ENCODE measurements around the gene FAM234B. TPM values are rescaled to one million over a fixed set of nuclear protein-coding genes. Genes with fewer than 3 reads are reported as not detected.
"Not testable (repeated sequence)": the region's sequence is repeated elsewhere in the genome, so short reads cannot be mapped to it uniquely, and the experiment has no call there.

The FAM234B gene
- total RNA-seq, 2 experiments from 2014 or later, result 10.0 to 10.7 TPM

GRCh38 chr12:13044906-13045299 lies 722 bp downstream of the FAM234B start:
- peaks cover 17% of the 10 kb centered on the region for H3K4me1 Mint-ChIP-seq (ENCODE audit: low read depth)
- POLR2A ChIA-PET, result interaction anchor here (0.6 kb wide), 1 partner anchor 208 kb away, joined by 3 read pairs; no protein-coding TSS in a partner anchor
- CTCF ChIA-PET, result interaction anchor here (0.9 to 5.5 kb wide), 5 partner anchors 10 to 167 kb away, joined by 3 to 40 read pairs (median 12); no protein-coding TSS in a partner anchor
- DNase-seq (no peak), ATAC-seq (no peak)
- H3K4me3 Mint-ChIP-seq, result peak overlapping the region; percentile 77
- H3K27me3 Mint-ChIP-seq, result no peaks in the 10 kb centered on the region
- H3K36me3 Mint-ChIP-seq (ENCODE audit: low read depth), result no peaks in the 10 kb centered on the region
- no peak for TF ChIP-seq CTCF (IDR thresholded peaks at IDR 0.05)
- intact Hi-C loops (cut with micrococcal nuclease), result no loop called here
- peak overlapping the region; percentile 23 for H3K27ac Mint-ChIP-seq
- no peaks in the 10 kb centered on the region for H3K9me3 Mint-ChIP-seq

DNA sequence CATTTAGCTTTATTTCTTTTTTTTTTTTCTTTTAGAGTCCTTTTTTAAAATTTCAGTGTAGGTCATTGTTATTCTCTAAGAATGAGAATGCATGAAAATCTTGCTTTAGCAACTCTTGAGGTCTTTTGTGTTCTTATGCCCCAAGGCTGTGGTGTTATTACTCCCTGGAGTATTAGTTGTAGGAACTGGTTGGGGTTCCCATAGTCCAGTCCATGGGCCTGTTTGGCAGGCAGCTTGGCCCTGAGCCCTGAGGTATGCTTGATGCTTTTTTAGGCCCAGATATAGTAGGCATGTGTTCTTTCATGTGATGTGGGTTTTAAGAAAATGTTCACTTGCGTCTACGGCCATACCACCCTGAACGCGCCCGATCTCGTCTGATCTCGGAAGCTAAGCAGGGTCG lies 1.6 kb downstream of the FAM234B start:
- intact Hi-C loops (cut with micrococcal nuclease), result no loop called here
- CTCF ChIA-PET, result interaction anchor here (2.2 to 5.5 kb wide), 3 partner anchors 11 to 166 kb away, joined by 10 to 40 read pairs (median 12); no protein-coding TSS in a partner anchor
- H3K36me3 Mint-ChIP-seq (ENCODE audit: low read depth), result no peaks in the 10 kb centered on the region
- no peak for TF ChIP-seq CTCF (IDR thresholded peaks at IDR 0.05)
- H3K4me3 Mint-ChIP-seq, result peak overlapping the region; percentile 77
- H3K27me3 Mint-ChIP-seq, result no peaks in the 10 kb centered on the region
- H3K9me3 Mint-ChIP-seq, result no peaks in the 10 kb centered on the region
- no peak for ATAC-seq
- H3K27ac Mint-ChIP-seq, result no peak overlapping the region
- peaks cover 17% of the 10 kb centered on the region for H3K4me1 Mint-ChIP-seq (ENCODE audit: low read depth)
- DNase-seq, result no peak
- POLR2A ChIA-PET, result interaction anchor here (1.1 kb wide), 1 partner anchor 121 kb away, joined by 3 read pairs; no protein-coding TSS in a partner anchor

GRCh38 chr12:13046964-13047363 lies 2.8 kb downstream of the FAM234B start:
- Mint-ChIP-seq H3K27me3 (no peaks in the 10 kb centered on the region), H3K4me1 (ENCODE audit: low read depth) (peaks cover 18% of the 10 kb centered on the region), H3K36me3 (ENCODE audit: low read depth) (no peaks in the 10 kb centered on the region), H3K4me3 (no peak overlapping the region), H3K27ac (no peak overlapping the region), H3K9me3 (no peaks in the 10 kb centered on the region)
- ATAC-seq (peak; percentile 35), DNase-seq (no peak)
- TF ChIP-seq CTCF (IDR thresholded peaks at IDR 0.05), result no peak
- ChIA-PET POLR2A (interaction anchor here (1.1 kb wide), 1 partner anchor 122 kb away, joined by 3 read pairs; no protein-coding TSS in a partner anchor), CTCF (interaction anchor here (0.6 to 5.5 kb wide), 4 partner anchors 50 to 258 kb away, joined by 3 to 40 read pairs (median 8); no protein-coding TSS in a partner anchor)
- intact Hi-C loops (cut with micrococcal nuclease), result no loop called here

- ATAC-seq (no peak), DNase-seq (no peak)
- Mint-ChIP-seq H3K27ac (no peak overlapping the region), H3K9me3 (peaks cover 7% of the 10 kb centered on the region), H3K27me3 (no peaks in the 10 kb centered on the region), H3K4me3 (no peak overlapping the region), H3K4me1 (ENCODE audit: low read depth) (peaks cover 25% of the 10 kb centered on the region), H3K36me3 (ENCODE audit: low read depth) (peaks cover 6% of the 10 kb centered on the region)
- intact Hi-C loops (cut with micrococcal nuclease), result no loop called here
- TF ChIP-seq CTCF (IDR thresholded peaks at IDR 0.05), result no peak
- ChIA-PET CTCF (no interaction called here), POLR2A (interaction anchor here (1.3 kb wide), 1 partner anchor 30 kb away, joined by 3 read pairs; no protein-coding TSS in a partner anchor)
Observed at GRCh38 chr12:13049816-13050215, 5.6 kb downstream of the FAM234B start.

DNA sequence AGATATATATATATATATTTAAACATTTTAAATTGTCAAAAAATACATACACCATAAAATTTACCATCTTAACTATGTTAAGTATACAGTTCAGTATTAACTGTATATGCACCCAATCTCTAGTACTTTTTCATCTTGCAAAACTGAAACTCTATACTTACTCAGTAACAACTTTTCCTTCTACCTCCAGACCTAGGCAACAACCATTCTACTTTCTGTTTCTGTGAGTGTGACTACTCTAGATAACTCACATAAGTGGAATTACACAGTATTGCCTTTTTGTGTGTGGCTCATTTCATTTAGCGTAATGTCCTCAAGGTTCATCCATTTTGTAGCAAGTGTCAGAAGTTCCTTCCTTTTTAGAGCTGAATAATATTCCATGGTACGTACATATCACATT lies 8.2 kb downstream of the FAM234B start:
- ChIA-PET CTCF (interaction anchor here (0.7 to 1.0 kb wide), 3 partner anchors 36 to 203 kb away, joined by 3 to 4 read pairs (median 3); no protein-coding TSS in a partner anchor), POLR2A (no interaction called here)
- intact Hi-C loops (cut with micrococcal nuclease), result no loop called here

GRCh38 chr12:13053617-13054016 lies 9.4 kb downstream of the FAM234B start:
- H3K27ac Mint-ChIP-seq; H3K4me3 Mint-ChIP-seq; H3K9me3 Mint-ChIP-seq; ATAC-seq; POLR2A ChIA-PET; intact Hi-C loops (cut with micrococcal nuclease); H3K27me3 Mint-ChIP-seq; DNase-seq: not testable (repeated sequence)
- peaks cover 10% of the 10 kb centered on the region for H3K4me1 Mint-ChIP-seq (ENCODE audit: low read depth)
- peaks cover 13% of the 10 kb centered on the region for H3K36me3 Mint-ChIP-seq (ENCODE audit: low read depth)
- CTCF ChIA-PET, result interaction anchor here (0.8 kb wide), 1 partner anchor 10 kb away, joined by 3 read pairs; the partner anchor contains the start of gene FAM234B

More for the DNA sequence above, 8.2 kb downstream of the FAM234B start:
- no peak for TF ChIP-seq CTCF (IDR thresholded peaks at IDR 0.05)
- H3K27ac Mint-ChIP-seq, result peak overlapping the region; percentile 53
- ATAC-seq (peak; percentile 77), DNase-seq (no peak)
- peaks cover 10% of the 10 kb centered on the region for H3K4me1 Mint-ChIP-seq (ENCODE audit: low read depth)
- H3K27me3 Mint-ChIP-seq, result no peaks in the 10 kb centered on the region
- peaks cover 7% of the 10 kb centered on the region for H3K9me3 Mint-ChIP-seq
- H3K4me3 Mint-ChIP-seq, result no peak overlapping the region
- peaks cover 8% of the 10 kb centered on the region for H3K36me3 Mint-ChIP-seq (ENCODE audit: low read depth)

Measured in activated CD8-positive, alpha-beta T cell treated with anti-CD3 and anti-CD28 coated beads for 36 hours (primary cell).